NK-92 (cell line): ENCODE measurements around the gene VSX1.

Experiments used
- DNase-seq: peaks from one replicate; lab custom pipeline; 2025; ENCODE audit not compliant: unreplicated experiment; lab: John Stamatoyannopoulos, UW

Gene VSX1

DNA sequence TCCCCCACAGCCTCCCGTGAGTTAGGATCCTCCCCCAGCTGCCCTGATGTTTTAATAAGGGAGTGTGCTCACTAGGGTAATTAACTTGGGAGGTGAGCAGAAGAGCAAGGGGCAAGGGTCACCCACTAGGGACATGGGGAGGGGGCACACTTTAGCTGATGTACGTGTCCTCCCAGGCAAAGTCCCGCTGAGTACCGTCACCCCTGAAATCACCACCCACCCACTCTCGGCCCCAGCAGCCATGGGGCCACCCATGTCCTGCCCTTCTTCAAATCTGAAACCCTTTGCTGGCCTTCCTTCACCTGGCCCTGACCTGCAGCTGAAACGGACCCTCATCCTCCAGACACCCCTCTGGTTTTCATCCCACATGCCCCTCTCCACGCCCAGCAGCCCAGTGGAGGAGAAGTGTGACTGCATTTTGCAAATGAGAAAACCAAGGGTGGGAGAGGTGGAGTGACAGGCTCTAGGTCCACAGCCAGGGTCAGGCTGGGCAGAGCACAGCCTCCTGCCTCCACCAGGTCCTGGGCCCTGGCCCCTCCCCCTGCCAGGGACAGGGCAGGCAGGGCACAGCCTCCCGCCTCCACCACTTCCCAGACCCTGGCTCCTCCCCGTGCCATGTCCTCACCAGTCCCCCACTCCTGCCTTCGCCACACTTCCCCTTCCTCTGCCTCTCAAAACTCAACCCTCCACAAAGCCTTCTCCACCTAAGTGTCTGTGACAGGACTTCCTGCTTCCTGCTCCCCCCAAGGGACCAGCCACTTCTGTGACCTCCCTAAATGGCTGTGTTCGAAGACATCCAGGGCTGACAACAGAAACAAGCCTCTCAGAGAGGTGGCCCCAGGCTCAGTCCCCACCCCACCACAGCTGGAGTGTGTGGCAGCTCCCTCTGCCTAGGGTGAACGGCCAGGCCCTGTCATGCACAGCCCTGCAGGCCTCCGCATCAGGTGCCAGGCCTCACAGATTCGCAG, 39.1 kb downstream of the VSX1 start:
- DNase-seq = no peak

DNA sequence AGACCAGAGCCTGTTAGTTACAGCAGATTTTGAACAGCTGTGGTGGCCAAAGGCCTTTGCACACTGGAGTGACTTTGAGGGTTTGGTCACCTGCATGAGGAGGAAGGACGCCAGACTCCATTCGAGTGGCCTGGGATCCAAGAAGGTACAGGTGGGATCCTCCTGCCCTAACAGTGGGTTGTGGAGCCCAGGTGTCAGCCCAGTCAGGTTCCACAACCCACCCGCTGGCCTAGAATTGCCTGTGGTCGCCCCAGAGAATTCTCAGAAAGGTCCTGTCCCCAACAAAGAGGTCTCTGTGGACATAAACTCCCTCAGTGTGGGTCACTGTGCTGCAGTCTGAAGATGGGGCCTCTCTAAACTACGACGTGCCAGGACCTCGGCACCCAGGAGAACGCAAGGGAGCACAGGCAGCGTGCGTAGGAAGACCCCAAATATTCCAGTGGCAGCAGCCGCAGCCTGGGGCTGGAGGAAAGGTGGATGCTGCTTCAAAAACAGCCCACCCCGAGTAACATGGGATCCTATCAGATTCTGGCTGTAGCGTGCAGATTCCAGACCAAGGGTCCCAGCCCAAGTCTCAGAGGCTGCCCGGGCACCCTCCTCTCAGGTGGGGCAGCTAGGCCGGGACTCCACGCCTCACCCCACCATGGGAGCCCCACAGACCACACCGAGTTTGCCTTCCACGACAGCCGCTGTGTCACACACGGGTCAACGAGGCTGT, 40.0 kb downstream of the VSX1 start:
- no peak for DNase-seq

DNA sequence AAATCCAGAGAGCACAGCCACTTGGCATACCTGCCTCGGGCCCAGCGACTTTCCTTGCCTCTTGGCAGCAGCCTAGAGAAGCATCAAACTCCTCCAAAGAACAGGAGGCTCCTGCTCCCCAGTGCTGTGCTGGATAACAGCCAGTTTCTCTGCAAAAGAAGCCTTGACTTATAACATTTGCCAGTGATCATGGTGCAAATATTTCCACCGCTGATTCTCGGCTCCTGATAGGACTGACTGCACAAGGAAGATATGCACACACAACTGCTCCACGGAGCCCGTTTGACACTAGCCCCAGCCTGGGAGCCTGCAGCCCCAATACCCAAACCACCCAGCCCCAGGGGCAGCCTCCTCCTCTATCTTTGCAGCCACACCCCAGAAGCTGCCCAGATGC, 41.5 kb downstream of the VSX1 start:
- DNase-seq = no peak

DNA sequence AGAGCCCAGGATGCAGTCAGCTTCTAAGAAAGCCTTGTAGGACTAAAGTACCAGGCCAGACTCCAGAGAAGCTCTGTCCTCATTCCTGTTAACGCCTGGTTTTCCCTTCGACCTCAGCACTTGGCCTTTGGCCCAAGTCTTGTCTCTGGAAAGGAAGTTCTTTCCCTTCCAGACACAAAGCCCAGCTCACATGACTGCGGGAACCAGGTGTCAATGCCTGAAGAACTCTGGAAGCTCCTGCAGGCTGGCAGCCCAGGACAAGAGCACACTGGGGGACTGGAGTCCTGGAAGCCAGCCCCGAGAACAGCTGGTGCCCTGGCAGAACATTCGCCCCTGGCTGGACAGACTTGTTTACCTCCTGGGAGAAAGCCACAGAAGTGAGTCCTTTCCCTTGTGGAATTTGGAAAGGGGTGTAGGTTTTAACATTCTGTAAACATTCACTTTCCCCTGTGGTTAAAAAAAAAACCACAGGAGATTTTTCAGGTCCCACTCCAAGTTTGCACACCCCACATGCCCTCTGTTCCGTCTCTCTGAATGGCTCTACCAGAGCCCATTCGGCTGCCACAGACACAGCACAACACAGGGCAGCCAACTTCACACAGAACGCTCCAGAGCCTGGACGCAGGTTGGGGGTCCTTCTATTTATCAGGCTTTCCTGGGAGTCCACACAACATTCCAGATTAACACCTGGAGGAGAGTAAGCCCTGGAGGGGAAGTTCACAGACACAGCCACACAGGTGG, 42.1 kb downstream of the VSX1 start:
- no peak for DNase-seq

DNA sequence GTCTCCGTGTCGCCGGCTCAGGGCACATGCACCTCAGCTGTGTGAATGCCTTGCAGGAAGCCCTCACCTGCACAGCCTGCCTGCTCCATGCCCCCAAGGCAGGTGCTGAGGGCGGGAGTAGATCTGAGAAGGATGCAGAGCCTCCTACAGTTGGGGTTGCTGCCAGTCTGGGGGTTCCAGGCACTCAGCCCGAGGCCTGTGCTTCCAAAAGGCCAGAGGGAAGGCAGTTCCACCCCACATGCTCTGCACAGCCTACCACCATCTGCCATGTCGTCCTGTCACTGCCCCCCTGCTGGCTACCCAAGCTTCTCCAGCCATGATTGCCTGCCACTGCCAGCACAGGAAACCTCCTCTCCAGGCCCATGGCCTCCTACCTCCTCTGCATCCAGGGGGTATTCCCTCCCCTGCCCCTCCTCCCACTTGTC, 43.3 kb downstream of the VSX1 start:
- DNase-seq = no peak

DNA sequence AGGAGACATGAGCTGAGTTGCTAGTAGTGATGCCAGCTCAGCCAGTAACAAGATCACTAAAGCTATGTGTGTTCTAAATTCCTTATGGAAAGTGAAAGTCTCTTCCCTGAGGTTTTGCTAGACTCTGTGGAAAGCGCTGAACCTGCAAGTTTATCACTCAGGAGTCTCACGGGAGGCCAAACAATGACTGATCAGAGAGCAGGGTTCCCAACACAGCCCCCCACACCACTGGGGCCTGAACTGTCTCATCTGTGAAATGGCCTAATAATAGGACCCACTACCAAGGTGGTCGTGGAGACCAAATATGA, 43.9 kb downstream of the VSX1 start:
- DNase-seq = no peak

DNA sequence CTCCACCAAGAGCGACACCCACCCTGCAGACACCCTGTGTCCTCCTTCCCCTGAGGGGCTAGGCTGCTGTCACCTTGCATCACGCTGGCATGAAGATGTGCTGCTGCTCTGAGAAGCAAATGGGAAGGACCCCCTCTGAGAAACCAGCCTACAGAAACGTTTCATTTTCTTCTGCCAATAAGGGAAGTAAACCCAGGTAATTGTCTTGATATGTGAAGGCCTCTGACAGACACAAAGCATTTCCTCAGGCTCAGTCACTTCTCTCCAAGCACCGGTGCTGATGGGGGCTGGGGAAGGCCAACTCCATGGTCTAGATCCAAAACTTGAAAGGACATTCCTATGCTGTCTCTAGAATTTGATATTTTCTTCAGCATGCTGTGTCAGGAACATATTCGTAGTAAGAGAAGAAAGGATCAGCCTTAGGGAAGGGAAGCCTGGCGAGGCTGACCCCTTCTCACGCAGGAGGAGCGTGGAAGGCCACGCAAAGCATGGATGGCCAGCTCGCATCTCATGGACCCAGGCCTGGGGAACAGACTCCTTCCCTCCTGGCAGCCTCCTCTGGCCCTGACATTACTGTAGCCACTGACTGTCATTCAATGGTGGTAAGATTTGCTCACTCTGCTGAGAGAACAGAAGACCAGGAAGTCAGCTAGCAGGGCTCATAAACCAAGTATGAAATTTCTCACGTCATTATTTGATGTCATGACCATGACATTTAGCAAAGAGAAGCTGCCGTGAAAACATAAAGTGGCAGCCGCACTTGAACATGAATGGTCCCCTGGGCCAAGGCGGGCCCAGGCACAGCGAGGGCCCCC, 44.4 kb downstream of the VSX1 start:
- no peak for DNase-seq

DNA sequence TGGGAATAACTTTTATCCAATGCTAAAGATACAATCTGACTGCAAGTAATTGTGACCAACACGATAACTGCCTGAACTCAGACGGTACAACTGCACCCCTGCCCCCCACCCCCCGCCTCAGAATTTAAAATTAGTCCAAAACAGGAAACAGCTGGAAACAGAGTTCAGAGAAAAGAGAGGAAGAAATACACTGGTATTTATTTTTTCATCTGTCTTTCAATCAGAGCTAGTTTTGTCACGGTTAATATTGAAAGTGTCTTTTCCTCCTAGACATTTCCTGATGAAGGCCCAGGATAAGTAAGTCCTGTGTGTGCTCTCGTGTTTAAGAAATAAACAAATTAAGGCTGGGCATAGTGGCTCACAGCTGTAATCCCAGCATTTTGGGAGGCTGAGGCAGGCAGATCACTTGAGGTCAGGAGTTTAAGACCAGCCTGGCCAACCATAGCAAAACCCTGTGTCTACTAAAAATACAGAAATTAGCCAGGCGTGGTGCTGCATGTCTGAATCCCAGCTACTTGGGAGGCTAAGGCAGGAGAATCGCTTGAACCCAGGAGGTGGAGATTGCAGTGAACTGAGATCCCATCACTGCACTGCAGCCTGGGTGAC, 45.5 kb downstream of the VSX1 start:
- DNase-seq = no peak

DNA sequence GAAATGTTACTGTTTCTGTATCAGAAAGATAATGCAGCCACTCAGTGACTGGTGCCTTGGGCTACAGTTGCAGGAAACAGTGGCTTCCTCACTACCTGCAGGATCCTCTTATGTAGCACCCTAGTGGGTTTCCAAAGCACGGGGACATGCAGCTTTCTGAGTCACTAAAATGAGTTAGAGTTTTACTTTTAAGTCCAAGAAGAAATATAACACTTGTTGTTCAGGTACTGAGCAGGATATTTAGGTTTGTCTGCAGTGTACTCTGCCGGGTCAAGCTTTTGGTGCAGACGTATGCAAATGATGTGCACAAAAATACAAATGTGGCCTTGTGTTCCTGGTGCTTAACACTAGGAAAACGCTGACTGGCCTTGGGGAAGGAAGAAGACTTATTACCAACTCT, 46.0 kb downstream of the VSX1 start:
- no peak for DNase-seq

DNA sequence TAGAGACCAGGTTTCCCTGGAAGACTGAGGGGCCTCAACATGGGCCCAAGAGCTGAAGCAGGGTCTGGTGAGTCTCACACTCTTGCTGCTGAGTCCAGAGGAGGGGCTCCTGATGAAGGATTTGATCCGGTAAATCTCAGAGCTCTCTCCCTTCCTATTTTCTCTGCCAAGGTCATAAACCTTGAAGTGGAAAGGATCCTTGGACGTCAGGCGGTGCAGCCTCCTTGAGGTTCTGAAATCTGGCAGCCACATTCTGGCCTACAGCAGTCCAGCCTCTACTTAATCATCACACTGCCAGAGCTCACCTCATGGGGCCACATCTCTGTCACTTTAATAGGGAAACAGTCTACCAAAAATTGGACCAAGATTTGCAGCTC, 48.0 kb downstream of the VSX1 start:
- no peak for DNase-seq

DNA sequence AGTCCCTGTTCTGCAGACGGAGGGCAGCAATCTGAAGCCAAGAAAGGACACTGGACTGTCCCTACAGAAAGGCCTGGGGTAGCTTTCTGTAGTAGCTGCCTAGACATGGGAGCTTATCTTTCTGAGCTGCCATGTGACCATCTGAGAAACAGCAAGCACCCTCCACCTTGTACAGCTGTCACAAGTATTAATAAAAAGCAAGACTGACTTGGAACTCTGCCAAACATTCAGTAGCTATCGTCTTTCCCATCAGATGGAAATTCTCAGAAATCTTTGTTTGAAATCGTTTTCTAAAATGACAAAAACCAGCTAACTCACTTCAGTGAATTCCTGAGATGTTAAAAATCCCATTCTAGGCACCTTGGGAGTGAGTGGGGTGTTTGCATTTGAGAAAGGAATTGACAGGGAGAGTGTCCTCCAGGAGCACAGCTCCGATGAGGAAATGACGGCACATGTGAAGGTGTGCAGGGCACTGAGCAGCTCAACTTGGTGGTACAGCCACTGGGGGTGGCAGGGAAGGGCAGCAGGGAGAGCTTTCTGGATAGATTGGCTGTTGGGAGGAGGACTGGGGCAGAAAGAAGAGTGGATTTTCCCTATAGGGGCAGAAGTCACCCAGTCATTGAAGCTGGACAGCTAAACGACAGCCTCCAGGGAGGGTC, 48.5 kb downstream of the VSX1 start:
- DNase-seq = no peak

DNA sequence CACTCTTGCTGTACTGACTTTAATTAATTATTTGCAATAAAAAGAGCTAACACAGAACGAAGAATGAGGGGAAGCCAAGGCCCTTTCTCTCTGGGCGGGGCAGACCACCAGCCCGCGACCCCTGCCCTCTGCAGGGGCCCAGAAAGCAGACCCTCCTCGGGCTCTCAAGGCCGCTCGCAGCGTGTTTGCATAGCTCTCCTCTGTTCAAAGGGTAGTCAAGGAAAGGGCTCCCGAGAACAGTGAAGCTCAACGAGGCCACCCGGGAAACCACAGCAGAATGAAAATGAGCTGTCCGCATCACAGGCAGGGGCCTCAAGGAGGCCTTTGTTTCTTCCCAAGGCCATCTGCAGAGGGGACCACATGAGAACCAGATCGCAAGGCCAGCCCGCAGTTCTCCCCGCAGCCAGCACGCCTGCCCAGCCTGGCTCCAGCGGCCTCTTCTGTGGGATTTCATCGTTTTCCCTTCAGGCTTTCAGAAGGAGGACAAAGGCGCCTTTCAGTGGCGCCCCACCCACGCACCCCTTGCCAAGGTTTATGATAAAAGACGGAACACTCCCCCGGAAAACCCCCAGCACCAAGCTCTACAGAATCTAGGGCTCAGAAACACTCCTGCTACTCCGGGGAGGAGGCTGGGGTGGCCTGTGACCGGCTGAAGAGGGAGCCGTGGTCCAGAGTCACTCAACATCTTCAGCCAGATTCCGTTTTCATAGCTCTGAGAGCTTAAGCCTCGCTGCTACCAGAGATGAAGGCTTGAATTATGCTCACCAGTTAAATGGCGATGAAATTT, 49.3 kb downstream of the VSX1 start:
- DNase-seq = no peak

DNA sequence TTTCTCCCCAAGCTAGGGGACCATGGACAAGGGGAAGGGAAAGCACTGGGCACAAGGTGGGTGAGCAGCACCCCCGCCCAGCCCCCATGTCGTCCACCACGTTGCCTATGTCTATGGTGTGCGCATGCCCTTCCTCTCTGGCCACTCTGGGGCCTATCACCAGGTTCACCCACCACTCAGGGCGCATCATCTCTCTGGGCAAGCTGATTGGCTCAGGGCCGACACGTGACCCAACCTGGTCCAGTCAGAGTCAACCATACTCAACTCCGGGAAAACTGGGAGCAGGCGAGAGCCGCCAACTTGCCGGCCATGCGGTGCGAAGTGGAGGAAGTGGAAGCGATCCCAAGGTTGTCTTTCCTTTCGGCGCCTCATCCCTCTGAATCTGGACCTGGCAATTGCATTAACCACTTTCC, 49.9 kb downstream of the VSX1 start:
- DNase-seq = no peak

DNA sequence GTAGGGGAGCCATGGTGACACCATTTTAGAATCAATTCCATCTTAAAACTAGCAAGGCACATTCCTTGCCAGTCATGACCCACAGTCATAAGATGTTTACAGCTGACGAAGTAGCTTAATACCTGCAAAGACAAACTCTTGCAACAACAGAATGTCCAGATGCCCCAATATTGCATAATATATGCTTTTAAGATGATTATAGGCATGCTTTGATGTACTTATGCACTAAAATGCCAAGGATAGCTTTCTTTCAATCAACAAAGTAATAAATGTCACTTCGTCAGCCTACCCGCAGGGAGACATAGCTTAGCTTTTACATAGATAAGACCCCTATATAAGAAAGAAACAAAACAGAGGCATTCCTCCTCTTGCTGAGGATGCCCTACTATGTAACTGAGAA, 50.7 kb downstream of the VSX1 start:
- DNase-seq = no peak

DNA sequence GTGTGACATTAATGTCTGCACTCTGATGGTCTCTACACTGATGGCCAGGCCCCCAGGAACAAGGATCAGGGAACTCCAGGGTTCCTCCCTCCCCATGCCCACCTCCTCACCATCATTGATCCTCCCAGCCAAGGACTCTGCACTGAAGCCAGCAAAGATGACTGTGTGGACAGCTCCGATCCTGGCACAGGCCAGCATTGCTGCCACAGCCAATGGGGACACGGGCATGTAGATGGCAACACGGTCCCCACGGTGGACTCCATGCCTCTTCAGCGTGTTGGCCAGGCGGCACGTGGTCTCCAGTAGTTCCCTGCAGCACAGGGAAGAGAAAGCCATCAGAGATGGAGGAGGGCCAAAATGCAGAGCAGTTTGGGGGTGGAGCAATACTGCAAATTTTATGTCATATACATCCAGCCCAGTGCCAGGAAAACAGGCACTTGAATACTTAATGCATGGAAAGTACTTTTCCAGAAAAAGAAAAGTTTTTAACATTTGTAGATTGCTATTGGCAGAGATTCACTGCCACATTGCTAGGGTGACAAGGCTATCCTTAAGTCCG, 51.2 kb downstream of the VSX1 start:
- DNase-seq = no peak

DNA sequence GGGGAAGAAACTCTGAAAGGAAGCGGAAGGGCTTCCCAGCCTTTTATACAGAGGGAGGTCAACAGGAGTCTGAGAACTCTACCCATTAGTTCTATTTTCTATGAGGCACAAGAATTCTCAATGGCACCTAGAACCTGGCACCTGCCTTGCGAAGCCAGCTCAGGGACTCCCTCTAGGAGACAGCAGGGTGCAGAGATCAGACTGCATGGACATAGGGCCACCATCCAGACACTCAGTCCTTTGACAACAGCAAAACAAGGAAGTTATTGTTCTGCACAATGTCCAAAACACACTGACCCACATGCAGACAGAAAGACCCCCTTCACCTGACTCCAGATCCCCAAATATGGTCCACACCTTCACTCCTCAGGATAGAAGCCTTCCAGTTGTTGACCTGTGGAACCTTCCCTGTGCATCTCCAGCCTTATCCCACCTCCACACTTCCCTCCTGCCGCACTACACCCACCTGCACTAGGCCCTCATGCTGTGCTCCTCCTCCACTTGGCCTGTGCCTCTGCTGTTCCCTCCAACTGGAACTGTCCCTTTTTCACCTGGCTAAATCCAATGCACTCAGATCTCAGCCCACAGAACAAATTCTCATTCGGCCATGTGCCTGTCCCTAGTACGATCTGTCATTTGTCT, 51.8 kb downstream of the VSX1 start:
- no peak for DNase-seq

DNA sequence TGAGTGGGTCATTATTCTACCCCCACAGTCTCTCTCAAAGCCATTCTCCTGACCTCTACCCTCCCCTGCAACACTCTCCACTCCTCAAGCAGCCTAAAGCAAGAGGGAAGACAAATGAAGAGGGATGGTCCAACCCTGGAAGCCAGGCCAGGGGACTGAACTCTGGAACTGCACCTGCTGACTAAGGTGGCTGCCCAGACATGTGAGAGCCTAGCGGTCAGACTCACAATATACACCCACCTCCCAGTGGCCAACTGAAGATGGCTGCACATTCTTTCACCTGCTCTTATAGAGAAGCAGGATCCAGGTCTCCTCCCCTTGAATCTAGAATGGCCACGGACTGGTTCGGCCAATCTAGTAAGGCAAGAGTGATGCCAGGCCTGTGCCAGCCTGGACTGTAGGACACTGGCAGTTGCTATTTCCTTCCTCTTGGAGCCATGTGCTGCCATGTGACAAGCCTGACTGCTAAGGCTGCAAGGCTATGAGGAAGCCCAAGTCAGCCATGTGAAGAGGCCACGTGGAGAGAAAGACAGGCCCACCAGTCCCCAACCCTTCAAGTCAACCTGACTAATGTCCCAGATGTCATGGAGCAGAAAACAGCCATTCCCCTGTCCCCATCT, 55.8 kb downstream of the VSX1 start:
- DNase-seq = no peak
